Chondrocyte (in vitro differentiated cells): ENCODE data around the gene ZNF98. TPM values are rescaled to one million over a fixed set of nuclear protein-coding genes. Genes with fewer than 3 reads are reported as not detected.

Experiments
- DNase-seq: peaks from one replicate; pipeline ENCODE4 v3.0.0; 2021; ENCODE audit warnings: mixed read lengths, low spot score
- H3K27ac Mint-ChIP-seq: one replicate; pipeline ENCODE4 v1.8.0; 2021; ENCODE audit warnings: mild to moderate bottlenecking, moderate library complexity, mixed read lengths; ENCODE audit not compliant: unreplicated experiment
- H3K27me3 Mint-ChIP-seq: 2 replicates; pipeline ENCODE4 v1.8.0; 2021; ENCODE audit warnings: low read depth, mixed read lengths
- H3K36me3 Mint-ChIP-seq: 2 replicates; pipeline ENCODE4 v1.8.0; 2021; ENCODE audit warnings: low read depth, mixed read lengths
- H3K4me1 Mint-ChIP-seq: 2 replicates; pipeline ENCODE4 v1.8.0; 2021; ENCODE audit warnings: low read depth, mild to moderate bottlenecking, mixed read lengths
- H3K4me3 Mint-ChIP-seq: one replicate; pipeline ENCODE4 v1.8.0; 2021; ENCODE audit warnings: mild to moderate bottlenecking, moderate library complexity, mixed read lengths; ENCODE audit not compliant: unreplicated experiment
- H3K9me3 Mint-ChIP-seq: 2 replicates; pipeline ENCODE4 v1.8.0; 2021; ENCODE audit warnings: low read depth, mixed read lengths
- CTCF ChIP-seq: fragments of 200-600 bp; sonication (generic); IDR thresholded peaks from 2 replicates; pipeline ENCODE4 v1.5.0; 2021; ENCODE audit warnings: antibody characterized with exemption, mild to moderate bottlenecking, moderate library complexity
- total RNA-seq: library from RNA; stranded (reverse); gene quantifications from 3 replicates; pipeline ENCODE4 v1.2.1, GENCODE V29; 2021

Gene ZNF98
- total RNA-seq, 1 donor from 2014 or later: not detected

- DNase-seq: no peak
- Mint-ChIP-seq H3K27me3 (no peaks in the 10 kb centered on the region), H3K9me3 (peaks cover 34% of the 10 kb centered on the region), H3K27ac (no peak overlapping the region), H3K4me3 (no peak overlapping the region), H3K36me3 (peaks cover 3% of the 10 kb centered on the region), H3K4me1 (no peaks in the 10 kb centered on the region)
- no peak for TF ChIP-seq CTCF
Observed at GRCh38 chr19:22426901-22427300, 4.8 kb upstream of the ZNF98 start.

GRCh38 chr19:22421797-22422196 is 349 bp downstream of the ZNF98 start:
- no peak overlapping the region for H3K4me3 Mint-ChIP-seq
- no peak for TF ChIP-seq CTCF
- peaks cover 1% of the 10 kb centered on the region for H3K36me3 Mint-ChIP-seq
- no peak for DNase-seq
- no peaks in the 10 kb centered on the region for H3K27me3 Mint-ChIP-seq
- H3K27ac Mint-ChIP-seq: no peak overlapping the region
- H3K4me1 Mint-ChIP-seq: no peaks in the 10 kb centered on the region
- H3K9me3 Mint-ChIP-seq: peaks cover 46% of the 10 kb centered on the region

GRCh38 chr19:22354665-22355064 is 67.5 kb downstream of the ZNF98 start:
- DNase-seq: no peak
- TF ChIP-seq CTCF: no peak
- Mint-ChIP-seq H3K4me1 (no peaks in the 10 kb centered on the region), H3K4me3 (no peak overlapping the region), H3K9me3 (peaks cover 64% of the 10 kb centered on the region), H3K27me3 (no peaks in the 10 kb centered on the region), H3K36me3 (no peaks in the 10 kb centered on the region), H3K27ac (no peak overlapping the region)

Other genes starting within 250 kb of the ZNF98 start
- gene ZNF676, start 225.4 kb downstream of the ZNF98 start, total RNA-seq: not detected in 3 replicates
- not detected in 3 replicates for gene ZNF729, start 135.9 kb downstream of the ZNF98 start, total RNA-seq
- gene ZNF492, start 212.0 kb upstream of the ZNF98 start, total RNA-seq: not detected in 3 replicates